ENCODE results near the gene WNK2. TPM values are rescaled to one million over a fixed set of nuclear protein-coding genes. Genes with fewer than 3 reads are reported as not detected.

The WNK2 gene
- total and polyA plus RNA-seq, 8 donors, result 0.93 to 10.4 (median 7.4) TPM

GRCh38 chr9:93315118-93315517 is 131.2 kb downstream of the WNK2 start:
- no peak overlapping the region for H3K27ac ChIP-seq
- no peak overlapping the region for H3K4me3 ChIP-seq
- no peaks in the 10 kb centered on the region for H3K9me3 ChIP-seq
- intact Hi-C loops (cut with DNase I), result no loop called here
- H3K27me3 ChIP-seq, result peaks cover 0 to 45% of the 10 kb centered on the region in 2 donors
- DNase-seq (no peak), ATAC-seq (no peak)
- no peaks in the 10 kb centered on the region for H3K4me1 ChIP-seq
- H3K36me3 ChIP-seq, result no peaks in the 10 kb centered on the region
- TF ChIP-seq, protein P1, sequence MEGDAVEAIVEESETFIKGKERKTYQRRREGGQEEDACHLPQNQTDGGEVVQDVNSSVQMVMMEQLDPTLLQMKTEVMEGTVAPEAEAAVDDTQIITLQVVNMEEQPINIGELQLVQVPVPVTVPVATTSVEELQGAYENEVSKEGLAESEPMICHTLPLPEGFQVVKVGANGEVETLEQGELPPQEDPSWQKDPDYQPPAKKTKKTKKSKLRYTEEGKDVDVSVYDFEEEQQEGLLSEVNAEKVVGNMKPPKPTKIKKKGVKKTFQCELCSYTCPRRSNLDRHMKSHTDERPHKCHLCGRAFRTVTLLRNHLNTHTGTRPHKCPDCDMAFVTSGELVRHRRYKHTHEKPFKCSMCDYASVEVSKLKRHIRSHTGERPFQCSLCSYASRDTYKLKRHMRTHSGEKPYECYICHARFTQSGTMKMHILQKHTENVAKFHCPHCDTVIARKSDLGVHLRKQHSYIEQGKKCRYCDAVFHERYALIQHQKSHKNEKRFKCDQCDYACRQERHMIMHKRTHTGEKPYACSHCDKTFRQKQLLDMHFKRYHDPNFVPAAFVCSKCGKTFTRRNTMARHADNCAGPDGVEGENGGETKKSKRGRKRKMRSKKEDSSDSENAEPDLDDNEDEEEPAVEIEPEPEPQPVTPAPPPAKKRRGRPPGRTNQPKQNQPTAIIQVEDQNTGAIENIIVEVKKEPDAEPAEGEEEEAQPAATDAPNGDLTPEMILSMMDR (IDR thresholded peaks at IDR 0.05), result no peak

- H3K36me3 ChIP-seq, result no peaks in the 10 kb centered on the region
- ATAC-seq (no peak), DNase-seq (no peak)
- TF ChIP-seq, protein P1 (IDR thresholded peaks at IDR 0.05), result no peak
- no peaks in the 10 kb centered on the region for H3K9me3 ChIP-seq
- intact Hi-C loops (cut with DNase I), result no loop called here
- H3K4me1 ChIP-seq, result no peaks in the 10 kb centered on the region
- peaks cover 0 to 45% of the 10 kb centered on the region in 2 donors for H3K27me3 ChIP-seq
- H3K27ac ChIP-seq, result no peak overlapping the region
- H3K4me3 ChIP-seq, result no peak overlapping the region
Observed at GRCh38 chr9:93315960-93316359, 132.0 kb downstream of the WNK2 start.

DNA sequence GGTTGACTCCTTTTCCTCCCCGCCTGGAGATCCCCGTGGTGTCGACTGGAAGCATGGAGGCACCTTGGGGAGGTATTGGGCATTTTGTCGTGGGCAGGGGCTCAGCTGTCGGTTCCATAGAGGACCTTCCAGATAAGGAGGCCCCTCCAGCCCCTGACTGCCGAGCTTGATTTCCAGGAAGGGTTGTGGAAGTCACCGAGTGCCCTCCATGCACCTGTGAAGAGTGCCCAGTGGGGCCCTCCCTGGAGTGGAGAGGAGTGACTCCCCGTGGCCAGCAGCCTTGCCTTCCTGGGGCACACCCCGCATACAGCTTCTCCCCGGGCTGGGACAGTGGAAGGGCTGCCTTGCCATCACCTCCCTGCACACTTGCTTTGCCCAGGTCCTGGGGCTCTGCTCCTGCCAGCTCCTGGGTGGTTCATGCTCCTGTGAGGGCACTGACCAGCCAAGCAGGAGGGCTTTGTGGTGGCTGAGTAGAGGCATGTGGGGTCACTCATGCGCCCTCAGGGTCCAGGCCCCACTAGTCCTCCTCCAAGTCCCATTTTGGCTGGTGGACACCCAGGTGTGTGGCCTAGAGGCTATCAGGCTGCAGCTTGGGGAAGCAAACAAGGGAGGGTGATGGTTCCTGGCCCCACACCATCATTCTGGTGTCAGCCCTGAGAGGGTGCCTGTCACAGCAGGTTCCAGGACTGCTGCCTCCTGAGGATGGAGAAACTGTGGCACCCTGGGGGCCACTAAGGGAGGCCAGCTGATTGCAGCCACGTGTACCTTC is 133.0 kb downstream of the WNK2 start:
- Histone ChIP-seq H3K27me3 (peaks cover 0 to 45% of the 10 kb centered on the region in 2 donors), H3K4me3 (no peak overlapping the region), H3K27ac (no peak overlapping the region), H3K36me3 (no peaks in the 10 kb centered on the region), H3K9me3 (no peaks in the 10 kb centered on the region), H3K4me1 (no peaks in the 10 kb centered on the region)
- DNase-seq (no peak), ATAC-seq (no peak)
- TF ChIP-seq, protein P1 (IDR thresholded peaks at IDR 0.05), result no peak
- intact Hi-C loops (cut with DNase I), result no loop called here

- H3K4me1 ChIP-seq, result no peaks in the 10 kb centered on the region
- H3K4me3 ChIP-seq, result no peak overlapping the region
- TF ChIP-seq, protein P1 (IDR thresholded peaks at IDR 0.05), result no peak
- no peak for DNase-seq
- intact Hi-C loops (cut with DNase I), result no loop called here
- no peak for ATAC-seq
- no peaks in the 10 kb centered on the region for H3K36me3 ChIP-seq
- no peak overlapping the region for H3K27ac ChIP-seq
- H3K27me3 ChIP-seq, result peaks cover 0 to 45% of the 10 kb centered on the region in 2 donors
- H3K9me3 ChIP-seq, result no peaks in the 10 kb centered on the region
Observed at GRCh38 chr9:93317495-93318094, 133.7 kb downstream of the WNK2 start.

GRCh38 chr9:93318480-93318879 is 134.5 kb downstream of the WNK2 start:
- intact Hi-C loops (cut with DNase I), result no loop called here
- peaks cover 0 to 45% of the 10 kb centered on the region in 2 donors for H3K27me3 ChIP-seq
- H3K36me3 ChIP-seq, result no peaks in the 10 kb centered on the region
- H3K4me3 ChIP-seq, result no peak overlapping the region
- TF ChIP-seq, protein P1 (IDR thresholded peaks at IDR 0.05), result no peak
- H3K4me1 ChIP-seq, result no peaks in the 10 kb centered on the region
- H3K27ac ChIP-seq, result no peak overlapping the region
- DNase-seq (no peak), ATAC-seq (no peak)
- no peaks in the 10 kb centered on the region for H3K9me3 ChIP-seq
